K562 (cell line): ENCODE data around the gene BIK. TPM values are rescaled to one million over a fixed set of nuclear protein-coding genes. Genes with fewer than 3 reads are reported as not detected.

Experiments used
- ATAC-seq: fragments of 200-7000 bp; cut with Tn5 transposase; 3 replicates; pipeline ENCODE4 v1.9.1; 2020; ENCODE audit warnings: moderate library complexity
- BruUV-seq: library from RNA; stranded (reverse); fragments of 400-500 nt; replicated peaks from 2 replicates; lab custom pipeline; 2021; lab: Mats Ljungman, UMichigan
- CTCF ChIA-PET: fragments of 300-600 bp; formaldehyde crosslinking; extraction: SDS; loops from one replicate; lab custom pipeline; 2021; ENCODE audit warnings: low intra/inter-chr PET ratio; lab: Yijun Ruan, JAX
- POLR2A ChIA-PET: fragments of 300-600, 350-650 bp; sonication (Branson Sonifier 250); formaldehyde crosslinking; extraction: SDS; loops from one replicate; lab custom pipeline; 2021; ENCODE audit warnings: antibody characterized with exemption, inconsistent platforms; lab: Yijun Ruan, JAX
- DNase-seq, 4 experiments: peaks; one replicate each; pipeline versions ENCODE4 v3.0.0 to v3.0.0-alpha.2; 2011 to 2018; ENCODE audit warnings: low spot score in 3 of 4, mixed read lengths in 3 of 4; ENCODE audit errors: extremely low read depth in 1 of 4
- FAIRE-seq: peaks from 2 replicates; lab custom pipeline; 2011; peaks lifted over from hg19 to GRCh38; lab: Jason Lieb, UNC
- H2AFZ ChIP-seq: 2 replicates; pipeline ENCODE4 v1.6.0; 2011; ENCODE audit warnings: low read depth, low read length, control low read depth, inconsistent platforms
- H3K27ac ChIP-seq: fragments of 200-600 bp; 3 replicates; pipeline ENCODE4 v1.8.0; 2011; ENCODE audit warnings: low read depth, mild to moderate bottlenecking, control low read depth, inconsistent platforms, low read length, moderate library complexity, mixed read lengths; ENCODE audit errors: extremely low read depth
- H3K27me3 ChIP-seq, 2 experiments: fragments of 300-600 bp in 1 of 2; 2 replicates in 1 of 2; 3 replicates in 1 of 2; pipeline versions ENCODE4 v1.6.0 to v1.8.0; 2011; ENCODE audit warnings: inconsistent platforms in 2 of 2, low read length in 2 of 2, mild to moderate bottlenecking in 1 of 2, mixed read lengths in 1 of 2, moderate library complexity in 1 of 2; ENCODE audit not compliant: control insufficient read depth in 2 of 2, insufficient read depth in 2 of 2
- H3K36me3 ChIP-seq: fragments of 300-600 bp; 3 replicates; pipeline ENCODE4 v1.8.0; 2011; ENCODE audit warnings: mild to moderate bottlenecking, low read length, inconsistent platforms; ENCODE audit not compliant: control insufficient read depth, insufficient read depth
- H3K4me1 ChIP-seq, 2 experiments: fragments of 200-600 bp in 1 of 2; replicated peaks in 1 of 2; 2 replicates in 1 of 2; 3 replicates in 1 of 2; pipeline versions ENCODE4 v1.5.1 to v1.8.0; 2011; ENCODE audit warnings: inconsistent platforms in 2 of 2, low read length in 2 of 2, mild to moderate bottlenecking in 1 of 2, mixed read lengths in 1 of 2, moderate library complexity in 1 of 2; ENCODE audit not compliant: control insufficient read depth in 2 of 2, insufficient read depth in 2 of 2
- H3K4me2 ChIP-seq: 2 replicates; pipeline ENCODE4 v1.6.1; 2011; ENCODE audit warnings: low read length, control low read depth, inconsistent platforms, mixed read lengths; ENCODE audit not compliant: insufficient read depth
- H3K4me3 ChIP-seq: fragments of 200-600 bp; sonication (generic), shearing (Covaris generic); 2 replicates; pipeline ENCODE4 v1.5.1; 2016; ENCODE audit warnings: control low read depth, inconsistent platforms
- H3K79me2 ChIP-seq: fragments of 200-600 bp; 3 replicates; pipeline ENCODE4 v1.8.0; 2011; ENCODE audit warnings: low read length, inconsistent platforms; ENCODE audit not compliant: control insufficient read depth, insufficient read depth
- H3K9ac ChIP-seq, 2 experiments: 2 replicates each; pipeline versions ENCODE4 v1.6.0 to v1.6.1; 2011; ENCODE audit warnings: low read depth in 2 of 2, low read length in 2 of 2, control low read depth in 1 of 2, inconsistent platforms in 1 of 2, mild to moderate bottlenecking in 1 of 2, mixed read lengths in 1 of 2; ENCODE audit not compliant: insufficient read depth in 1 of 2
- H3K9me1 ChIP-seq: one replicate; pipeline ENCODE4 v1.6.0; 2011; ENCODE audit warnings: inconsistent platforms, mild to moderate bottlenecking, low read length, moderate library complexity; ENCODE audit not compliant: control insufficient read depth, insufficient read depth
- H3K9me3 ChIP-seq: replicated peaks from 2 replicates; pipeline ENCODE4 v1.5.1; 2011; ENCODE audit warnings: low read depth, low read length, inconsistent platforms; ENCODE audit not compliant: control insufficient read depth, insufficient read depth
- H4K20me1 ChIP-seq: replicated peaks from 2 replicates; pipeline ENCODE4 v1.6.1; 2011; ENCODE audit warnings: low read length, inconsistent platforms, mixed read lengths; ENCODE audit not compliant: control insufficient read depth, insufficient read depth
- CBX8 ChIP-seq: fragments of 200-600 bp; sonication (generic); IDR thresholded peaks from 2 replicates; pipeline ENCODE4 v1.6.1; 2012; ENCODE audit warnings: borderline replicate concordance, mixed run types, low read depth, mild to moderate bottlenecking, moderate library complexity, mixed read lengths, low read length, control low read depth, inconsistent platforms; ENCODE audit not compliant: poor library complexity, severe bottlenecking; ENCODE audit errors: extremely low read depth
- IRF9 ChIP-seq: fragments of 450-650 bp; IDR thresholded peaks from 2 replicates; pipeline ENCODE4 v1.6.1; 2016; ENCODE audit warnings: missing biosample characterization, missing genetic modification characterization
- ZNF143 ChIP-seq: sonication (generic); formaldehyde crosslinking; IDR thresholded peaks from 2 replicates; pipeline ENCODE4 v1.9.0; 2022; ENCODE audit warnings: mild to moderate bottlenecking, missing genetic modification reagents
- ZNF146 ChIP-seq: IDR thresholded peaks from one replicate; pipeline ENCODE4 v1.6.1; 2018; ENCODE audit warnings: missing compliant biosample characterization; ENCODE audit not compliant: unreplicated experiment
- WGBS: fragments of 100-300 bp; shearing (Covaris generic); methylation state at CpG from one replicate; pipeline ENCODE4 v1.1.6; 2016; ENCODE audit warnings: low coverage, mixed read lengths; ENCODE audit not compliant: insufficient coverage; ENCODE audit errors: missing lambda C conversion rate; 5-methylcytosine and 5-hydroxymethylcytosine counted together
- in situ Hi-C: fragments of 300-500 bp; cut with MboI; formaldehyde crosslinking; loops from 4 replicates; pipeline ENCODE4 v1.15.0; 2018; ENCODE audit warnings: inconsistent platforms, mixed read lengths
- intact Hi-C: fragments of 100-400 bp; cut with micrococcal nuclease; formaldehyde crosslinking; loops from 2 replicates; pipeline ENCODE4 v1.14.2; 2022
- polyA plus RNA-seq, 8 experiments: library from polyadenylated mRNA; depleted of rRNA in 4 of 8; stranded (reverse) in 5 of 8; unstranded in 3 of 8; fragments of >200 nt; fragmentation: Nextera tagmentation in 2 of 8; fragmentation: Illumina TruSeq in 1 of 8; extraction: Ambion mirVana in 2 of 8; extraction: Trizol in 1 of 8; gene quantifications; 2 replicates each; pipeline versions ENCODE4 v1.2.1 to v1.2.3, GENCODE V29; 2011 to 2014; ENCODE audit warnings: inconsistent platforms in 1 of 8, missing spikeins in 1 of 8
- total RNA-seq, 7 experiments: library from RNA; depleted of rRNA in 6 of 7; stranded (reverse); fragments of >200 nt in 6 of 7; fragmentation: Illumina TruSeq in 2 of 7; extraction: Trizol in 2 of 7; gene quantifications; 2 replicates each; pipeline versions ENCODE4 v1.2.1 to v1.2.3, GENCODE V29; 2011 to 2021; ENCODE audit warnings: low replicate concordance in 1 of 7

BIK gene
- total and polyA plus RNA-seq, 9 of the 15 experiments (the other 6 are each of a cell fraction or from before 2014, with no cell fraction given): 0.08 to 0.23 (median 0.18) TPM; not detected in 4

GRCh38 chr22:43171019-43171491 lies 60.5 kb downstream of the BIK start:
- in situ Hi-C loops: no loop called here

More at GRCh38 chr22:43171019-43171491, 60.5 kb downstream of the BIK start:
- no peaks in the 10 kb centered on the region for H3K9me3 ChIP-seq
- BruUV-seq: no TSS peak
- H3K4me2 ChIP-seq: no peak overlapping the region
- 73% methylated on average over 6 of the region's 14 CpGs for WGBS
- peaks cover 88% of the 10 kb centered on the region for H3K36me3 ChIP-seq
- peak overlapping the region in 1 of 2 experiments; percentile 45; a peak in 1 of 4 replicates for H3K9ac ChIP-seq
- peaks cover 3 to 43% of the 10 kb centered on the region in 2 experiments; a peak in 4 of 5 replicates for H3K4me1 ChIP-seq
- H3K27ac ChIP-seq: no peak overlapping the region
- FAIRE-seq: no peak
- H3K27me3 ChIP-seq: no peaks in the 10 kb centered on the region
- no peaks in the 10 kb centered on the region for H3K79me2 ChIP-seq
- H2AFZ ChIP-seq: no peak overlapping the region
- ATAC-seq: no peak
- H3K9me1 ChIP-seq: no peaks in the 10 kb centered on the region
- ChIA-PET CTCF (no interaction called here), POLR2A (interaction anchor here (1.5 kb wide), 1 partner anchor 14 kb away, joined by 5 read pairs; no protein-coding TSS in a partner anchor)
- no peak overlapping the region for H3K4me3 ChIP-seq
- no peak for DNase-seq
- intact Hi-C loops: no loop called here
- H4K20me1 ChIP-seq: no peaks in the 10 kb centered on the region
- TF ChIP-seq ZNF146 (CRISPR knock-in tag): no peak
- TF ChIP-seq CBX8: no peak
- no peak for TF ChIP-seq ZNF143 (CRISPR knock-in tag)
- no peak for TF ChIP-seq IRF9 (tag)
